HepG2 (cell line): ENCODE results near the gene TMEM258. TPM values are rescaled to one million over a fixed set of nuclear protein-coding genes. Genes with fewer than 3 reads are reported as not detected.

Source experiments
- ATAC-seq: fragments of 200-7000 bp; cut with Tn5 transposase; 3 replicates; pipeline ENCODE4 v1.9.1; 2020; ENCODE audit warnings: mild to moderate bottlenecking, moderate library complexity
- BruUV-seq: library from RNA; stranded (reverse); fragments of 400-500 nt; replicated peaks from 2 replicates; lab custom pipeline; 2021; lab: Mats Ljungman, UMichigan
- CTCF ChIA-PET: fragments of 300-600 bp; formaldehyde crosslinking; extraction: SDS; loops from one replicate; lab custom pipeline; 2021; ENCODE audit warnings: low total read pairs, inconsistent platforms, low intra/inter-chr PET ratio; lab: Yijun Ruan, JAX
- POLR2A ChIA-PET: fragments of 350-600 bp; sonication (Branson Sonifier 250); formaldehyde crosslinking; loops from one replicate; lab custom pipeline; 2020; ENCODE audit warnings: antibody characterized with exemption, inconsistent platforms; lab: Yijun Ruan, JAX
- DNase-seq: peaks from one replicate; pipeline ENCODE4 v3.0.0-alpha.2; 2015; ENCODE audit warnings: low spot score
- FAIRE-seq: peaks from 3 replicates; lab custom pipeline; 2011; peaks lifted over from hg19 to GRCh38; lab: Jason Lieb, UNC
- H2AFZ ChIP-seq: one replicate; pipeline ENCODE4 v1.6.1; 2011; ENCODE audit warnings: low read length, inconsistent platforms
- H3K27ac ChIP-seq: fragments of 300-600 bp; 3 replicates; pipeline ENCODE4 v1.8.0; 2011; ENCODE audit warnings: mixed run types, mild to moderate bottlenecking, mixed read lengths, low read length, inconsistent platforms; ENCODE audit not compliant: insufficient read depth; ENCODE audit errors: extremely low read length
- H3K27me3 ChIP-seq, 2 experiments: fragments of 200-600 bp in 1 of 2; 2 replicates in 1 of 2; 3 replicates in 1 of 2; pipeline versions ENCODE4 v1.6.0 to v1.8.0; 2011; ENCODE audit warnings: low read length in 2 of 2, mild to moderate bottlenecking in 2 of 2, moderate library complexity in 2 of 2, inconsistent platforms in 1 of 2; ENCODE audit not compliant: insufficient read depth in 2 of 2, control insufficient read depth in 1 of 2
- H3K36me3 ChIP-seq, 2 experiments: fragments of 200-600 bp in 1 of 2; replicated peaks in 1 of 2; 2 replicates in 1 of 2; 3 replicates in 1 of 2; pipeline versions ENCODE4 v1.5.1 to v1.8.0; 2011; ENCODE audit warnings: low read length in 2 of 2, inconsistent platforms in 1 of 2; ENCODE audit not compliant: insufficient read depth in 2 of 2, control insufficient read depth in 1 of 2
- H3K4me1 ChIP-seq: 2 replicates; pipeline ENCODE4 v1.5.1; 2012; ENCODE audit warnings: low read length, inconsistent platforms; ENCODE audit not compliant: insufficient read depth
- H3K4me2 ChIP-seq: 2 replicates; pipeline ENCODE4 v1.6.0; 2011; ENCODE audit warnings: low read depth, low read length, inconsistent platforms
- H3K4me3 ChIP-seq, 3 experiments: fragments of 200-600 bp in 1 of 3; sonication (generic), shearing (Covaris generic) in 1 of 3; replicated peaks in 1 of 3; 2 replicates each; pipeline ENCODE4 v1.5.1; 2011 to 2016; ENCODE audit warnings: low read length in 3 of 3, inconsistent platforms in 2 of 3, low read depth in 2 of 3, mild to moderate bottlenecking in 2 of 3, control low read depth in 1 of 3, mixed read lengths in 1 of 3; ENCODE audit not compliant: insufficient read depth in 1 of 3
- H3K79me2 ChIP-seq: one replicate; pipeline ENCODE4 v1.6.1; 2011; ENCODE audit warnings: low read length, inconsistent platforms; ENCODE audit not compliant: insufficient read depth
- H3K9ac ChIP-seq: 2 replicates; pipeline ENCODE4 v1.6.0; 2011; ENCODE audit warnings: mild to moderate bottlenecking, low read depth, low read length, inconsistent platforms; ENCODE audit not compliant: insufficient read depth
- H3K9me3 ChIP-seq: 2 replicates; pipeline ENCODE4 v1.5.1; 2012; ENCODE audit warnings: mild to moderate bottlenecking, low read length
- H4K20me1 ChIP-seq: 2 replicates; pipeline ENCODE4 v1.6.0; 2011; ENCODE audit warnings: inconsistent platforms, mild to moderate bottlenecking, low read length, moderate library complexity; ENCODE audit not compliant: insufficient read depth
- CHD4 ChIP-seq: fragments of 200-600 bp; sonication (generic); IDR thresholded peaks from 2 replicates; pipeline ENCODE4 v1.7.0; 2017; ENCODE audit warnings: mild to moderate bottlenecking, low read length, borderline replicate concordance
- KLF12 ChIP-seq: sonication (generic); formaldehyde crosslinking; IDR thresholded peaks from 2 replicates; pipeline ENCODE4 v1.4.0; 2020; ENCODE audit warnings: missing genetic modification reagents, borderline replicate concordance
- NCOA2 ChIP-seq: sonication (generic); formaldehyde crosslinking; IDR thresholded peaks from 2 replicates; pipeline ENCODE4 v1.8.0; 2022; ENCODE audit warnings: inconsistent platforms
- SAFB2 ChIP-seq: sonication (generic); formaldehyde crosslinking; IDR thresholded peaks from 2 replicates; pipeline ENCODE4 v1.5.1; 2020; ENCODE audit warnings: missing genetic modification reagents, low read depth, mild to moderate bottlenecking, borderline replicate concordance
- ZFP41 ChIP-seq: sonication (generic); formaldehyde crosslinking; IDR thresholded peaks from 2 replicates; pipeline ENCODE4 v1.4.0; 2020; ENCODE audit warnings: mild to moderate bottlenecking, missing genetic modification reagents, borderline replicate concordance
- ZIK1 ChIP-seq: sonication (generic); formaldehyde crosslinking; IDR thresholded peaks from 2 replicates; pipeline ENCODE4 v1.5.0; 2020; ENCODE audit warnings: mild to moderate bottlenecking, low read depth, missing genetic modification reagents, borderline replicate concordance
- ZNF432 ChIP-seq: sonication (generic); formaldehyde crosslinking; IDR thresholded peaks from 2 replicates; pipeline ENCODE4 v1.5.0; 2020; ENCODE audit warnings: missing genetic modification reagents, mild to moderate bottlenecking, borderline replicate concordance
- ZNF562 ChIP-seq: sonication (generic); formaldehyde crosslinking; IDR thresholded peaks from 2 replicates; pipeline ENCODE4 v1.8.0; 2022; ENCODE audit warnings: missing genetic modification reagents, borderline replicate concordance
- WGBS: methylation state at CpG from one replicate; pipeline ENCODE4 v1.1.6; 2017; ENCODE audit warnings: low lambda C conversion rate; 5-methylcytosine and 5-hydroxymethylcytosine counted together
- in situ Hi-C: cut with HindIII; loops from 2 replicates; pipeline ENCODE4 v1.10.0; 2017; ENCODE audit warnings: low pct_unique_long_range_greater_than_20kb; ENCODE audit not compliant: extremely low pct_ligation_motif_present
- intact Hi-C: fragments of 100-400 bp; cut with micrococcal nuclease; formaldehyde crosslinking; loops from one replicate; pipeline ENCODE4 v1.10.0; 2022; ENCODE audit not compliant: unreplicated experiment
- polyA plus RNA-seq, 8 experiments: library from polyadenylated mRNA; depleted of rRNA in 3 of 8; stranded (reverse) in 7 of 8; unstranded in 1 of 8; fragments of >200 nt; fragmentation: Illumina TruSeq in 4 of 8; extraction: Trizol in 4 of 8; gene quantifications; 2 replicates each; pipeline versions ENCODE4 v1.2.1 to v1.2.3, GENCODE V29; 2011 to 2016; ENCODE audit warnings: low read depth in 4 of 8, missing spikeins in 1 of 8, mixed read lengths in 1 of 8; ENCODE audit not compliant: insufficient read depth in 1 of 8
- total RNA-seq, 5 experiments: library from RNA; depleted of rRNA; stranded (reverse); fragments of >200 nt; fragmentation: Illumina TruSeq; extraction: Trizol; gene quantifications; 2 replicates each; pipeline ENCODE4 v1.2.3, GENCODE V29; 2016; ENCODE audit warnings: low read depth in 1 of 5
- TF ChIP-seq, protein P1 (sequence below): sonication (generic); formaldehyde crosslinking; IDR thresholded peaks from 2 replicates; pipeline ENCODE4 v1.4.0; 2020; ENCODE audit warnings: missing genetic modification reagents, low read depth, mild to moderate bottlenecking, borderline replicate concordance

The TMEM258 gene
- total and polyA plus RNA-seq, 2 of the 13 experiments (the other 11 are each of a cell fraction or from before 2014, with no cell fraction given): 175 to 424 TPM

GRCh38 chr11:61803889-61804647, 11.7 kb upstream of the TMEM258 start:
- 96% methylated on average over 3 of the region's 3 CpGs for WGBS
- Histone ChIP-seq H3K9ac (no peak overlapping the region), H3K4me1 (peaks cover 6% of the 10 kb centered on the region; the same call in 1 of the 2 replicates), H3K27me3 (no peaks in the 10 kb centered on the region; a peak in 1 of 5 replicates), H3K4me2 (no peak overlapping the region), H3K79me2 (no peaks in the 10 kb centered on the region), H3K4me3 (no peak overlapping the region)
- DNase-seq (no peak), ATAC-seq (no peak)
- TF ChIP-seq NCOA2 (CRISPR knock-in tag) (no peak), ZNF562 (CRISPR knock-in tag) (no peak), ZNF432 (CRISPR knock-in tag) (no peak), SAFB2 (CRISPR knock-in tag) (no peak), ZFP41 (no peak), KLF12 (no peak), CHD4 (no peak), ZIK1 (CRISPR knock-in tag) (no peak)
- TF ChIP-seq, protein P1, sequence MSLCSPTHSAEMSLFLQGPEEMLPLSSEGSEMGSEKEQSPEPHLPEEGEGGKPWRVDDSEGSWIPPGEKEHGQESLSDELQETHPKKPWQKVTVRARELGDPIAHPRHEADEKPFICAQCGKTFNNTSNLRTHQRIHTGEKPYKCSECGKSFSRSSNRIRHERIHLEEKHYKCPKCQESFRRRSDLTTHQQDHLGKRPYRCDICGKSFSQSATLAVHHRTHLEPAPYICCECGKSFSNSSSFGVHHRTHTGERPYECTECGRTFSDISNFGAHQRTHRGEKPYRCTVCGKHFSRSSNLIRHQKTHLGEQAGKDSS (CRISPR knock-in tag): no peak
- TF ChIP-seq, all 625 proteins: peak for 0
- in situ Hi-C loops: no loop called here
- H3K9me3 ChIP-seq: no peaks in the 10 kb centered on the region
- BruUV-seq: no TSS peak
- ChIA-PET CTCF (no interaction called here), POLR2A (interaction anchor here (2.3 kb wide), 1 partner anchor 11 kb away, joined by 7 read pairs; no protein-coding TSS in a partner anchor)
- H3K27ac ChIP-seq: no peak overlapping the region
- FAIRE-seq: no peak
- intact Hi-C loops: no loop called here
- H2AFZ ChIP-seq: no peak overlapping the region
- H4K20me1 ChIP-seq: no peaks in the 10 kb centered on the region
- peaks cover 24 to 71% of the 10 kb centered on the region in 2 experiments for H3K36me3 ChIP-seq
